NCI-H1105 treated with DMSO at 0.1 percent for 48 hours (cell line): ENCODE results near the gene TMA7.
A peak's percentile ranks its signal among the peaks of the same experiment; 100 is the strongest.
"Not testable (repeated sequence)": the region's sequence is repeated elsewhere in the genome, so short reads cannot be mapped to it uniquely, and the experiment has no call there.

ENCODE experiments used
- DNase-seq: peaks from one replicate; lab custom pipeline; 2025; lab: John Stamatoyannopoulos, UW

TMA7 gene

GRCh38 chr3:48468329-48468731 is 28.3 kb downstream of the TMA7 start:
- DNase-seq: no peak

DNA sequence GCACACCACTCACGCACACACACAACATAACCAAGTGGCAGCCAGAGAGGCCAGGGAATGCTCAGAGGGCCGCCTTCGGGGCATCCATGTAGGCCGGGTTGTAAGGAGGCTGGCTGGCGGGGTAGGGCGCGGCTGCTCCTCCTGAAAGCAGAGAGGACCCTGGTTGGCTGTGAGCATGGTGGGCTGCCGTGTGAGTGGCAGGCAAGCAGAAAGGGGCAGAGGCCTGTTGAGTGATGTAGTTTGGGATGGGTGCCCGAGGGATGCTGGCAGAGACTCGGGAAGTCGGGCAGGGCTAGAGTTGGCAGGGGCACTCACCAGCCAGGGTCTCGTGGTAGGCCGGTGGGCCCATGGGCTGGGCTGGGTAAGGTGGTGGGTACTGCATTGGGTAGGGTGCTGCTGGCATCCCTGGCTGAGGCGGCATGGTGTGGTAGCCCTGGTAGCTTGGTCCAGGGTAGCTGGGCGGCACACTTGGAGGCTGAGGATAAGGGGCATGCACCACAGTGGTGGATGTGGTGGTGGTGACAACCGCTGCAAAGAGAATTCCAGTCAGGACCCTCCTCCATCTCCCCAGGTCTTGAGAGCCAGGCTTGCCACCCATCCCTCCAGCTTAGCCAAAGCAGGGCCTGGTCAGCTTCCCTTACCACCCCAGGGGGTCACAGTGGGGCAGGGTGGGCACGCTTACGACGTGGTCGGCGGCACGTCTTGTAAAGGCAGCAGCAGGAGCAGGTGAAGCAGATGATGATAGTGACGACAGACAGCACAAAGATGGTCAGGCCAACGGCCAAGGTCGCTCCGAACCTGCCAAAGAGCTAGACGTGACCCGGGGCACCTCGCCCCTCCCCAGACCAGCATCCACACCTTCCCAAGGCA is 29.2 kb downstream of the TMA7 start:
- no peak for DNase-seq

DNA sequence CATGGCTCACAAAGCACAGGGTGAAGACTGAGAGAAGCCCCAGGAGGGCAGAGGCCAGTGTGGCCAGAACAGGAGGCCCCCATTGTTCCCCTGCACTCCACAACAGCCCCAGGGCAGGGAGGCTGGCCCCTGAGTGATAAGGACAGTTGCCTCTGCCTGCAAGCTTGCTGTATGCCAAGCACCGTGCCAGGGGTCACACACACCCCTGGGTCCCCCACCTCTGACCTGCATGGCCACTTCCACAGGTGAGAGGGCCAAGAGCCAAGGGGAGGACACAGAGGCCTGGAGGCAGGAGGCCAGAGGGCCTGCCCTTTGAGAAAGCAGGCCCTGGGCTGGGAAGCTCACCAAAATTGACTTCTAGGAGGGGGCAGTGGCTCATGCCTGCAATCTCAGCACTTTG is 30.2 kb downstream of the TMA7 start:
- no peak for DNase-seq

DNA sequence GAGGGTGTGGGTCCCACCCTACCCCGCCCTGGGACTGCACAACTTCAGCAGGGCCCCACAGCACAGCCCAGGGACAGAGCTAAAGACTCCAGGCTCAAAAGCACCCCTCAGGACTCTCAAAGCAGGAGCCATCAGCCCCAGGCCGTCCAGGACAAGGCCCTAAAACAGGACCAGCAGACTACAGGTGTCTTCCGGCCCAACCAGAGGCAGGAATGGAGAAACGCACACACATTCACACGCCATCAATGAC is 32.5 kb downstream of the TMA7 start:
- no peak for DNase-seq

GRCh38 chr3:48472923-48473616 is 33.0 kb downstream of the TMA7 start:
- DNase-seq: peak; percentile 53

DNA sequence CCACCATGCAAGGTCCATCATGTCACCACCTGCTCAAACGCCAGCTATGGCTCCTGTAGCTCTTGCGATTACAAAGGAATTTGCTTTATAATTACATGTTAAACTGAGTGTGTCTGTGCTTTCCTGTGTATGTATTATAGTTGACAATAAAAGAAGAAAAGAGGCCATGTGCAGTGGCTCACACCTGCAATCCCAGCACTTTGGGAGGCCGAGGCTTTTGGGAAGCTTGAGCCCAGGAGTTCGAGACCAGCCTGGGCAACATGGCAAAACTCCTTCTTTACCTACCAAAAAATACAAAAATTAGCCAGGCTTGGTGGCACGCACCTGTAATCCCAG is 33.5 kb downstream of the TMA7 start:
- DNase-seq: peak; percentile 0

- not testable (repeated sequence) for DNase-seq
Observed at GRCh38 chr3:48474031-48474430, 34.0 kb downstream of the TMA7 start.

DNA sequence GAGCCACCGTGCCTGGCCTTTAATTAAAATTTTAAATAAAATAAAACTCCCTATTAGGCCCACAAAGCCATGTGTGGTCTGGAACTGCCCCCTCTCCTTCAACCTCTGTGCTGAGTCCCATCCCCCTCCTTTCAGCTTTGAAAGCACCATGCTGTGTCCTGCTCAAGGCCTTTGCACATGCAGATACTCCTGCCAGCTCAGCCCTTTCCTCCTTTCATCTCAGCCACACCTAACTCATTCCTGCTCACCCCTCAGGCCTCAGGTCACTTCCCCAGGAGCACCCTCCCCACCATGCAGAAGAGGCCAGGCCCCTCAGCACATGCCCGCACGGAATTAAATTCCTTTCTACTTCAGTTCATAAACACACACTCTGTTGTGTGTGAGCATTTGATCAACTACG is 34.6 kb downstream of the TMA7 start:
- DNase-seq: no peak

DNA sequence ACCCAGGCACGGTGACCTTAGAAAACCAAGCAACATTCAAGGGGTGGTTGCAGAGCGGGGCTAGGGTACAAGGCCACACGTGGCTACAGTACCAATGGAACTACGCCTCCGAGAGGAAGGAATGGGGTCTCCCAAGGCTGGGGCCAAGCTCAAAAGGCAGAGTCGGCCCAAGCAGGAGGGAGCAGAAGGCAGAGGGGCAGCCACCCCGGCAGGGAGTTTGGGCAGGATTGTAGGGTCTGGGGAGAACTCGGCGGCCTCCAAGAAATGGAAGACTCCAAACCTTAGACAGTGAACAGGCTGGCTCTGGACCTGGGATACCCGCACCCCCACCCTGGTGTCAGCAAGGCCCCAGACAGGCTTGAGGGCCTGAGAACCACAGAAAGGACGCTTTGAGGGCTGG is 35.1 kb downstream of the TMA7 start:
- DNase-seq: no peak

DNA sequence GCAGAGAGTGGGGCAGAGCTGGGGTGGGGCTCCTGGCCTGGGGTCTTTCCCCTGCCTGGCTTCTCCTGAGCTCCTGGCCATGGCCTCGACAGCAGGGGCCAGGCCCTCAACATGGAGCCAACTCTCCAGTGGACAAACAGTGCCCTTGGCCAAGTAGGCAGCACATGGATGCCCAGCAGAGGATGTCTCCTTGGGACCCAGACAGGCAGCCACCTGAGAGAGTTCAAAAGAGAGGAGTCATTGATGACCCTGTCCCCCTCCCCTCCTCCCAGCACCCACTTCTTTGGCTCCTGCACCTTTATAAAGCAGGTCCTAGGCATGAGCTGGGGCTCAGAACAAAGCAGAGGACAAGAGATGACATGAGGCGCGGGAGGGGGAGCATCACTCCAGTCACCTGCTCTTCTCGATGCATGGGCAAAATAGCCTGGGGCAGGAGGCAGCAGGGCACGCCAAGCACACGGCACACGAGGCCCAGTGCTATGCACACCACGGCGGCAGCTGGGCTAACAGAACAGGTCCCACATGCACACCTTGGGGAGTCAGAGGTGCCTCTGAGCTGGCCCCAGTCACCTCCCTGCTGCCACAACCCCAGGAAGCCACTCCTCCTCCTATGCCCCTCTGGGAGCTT is 36.5 kb downstream of the TMA7 start:
- DNase-seq: no peak

- no peak for DNase-seq
Observed at GRCh38 chr3:48477959-48478520, 38.0 kb downstream of the TMA7 start.

- no peak for DNase-seq
Observed at GRCh38 chr3:48478626-48479555, 38.8 kb downstream of the TMA7 start.

DNA sequence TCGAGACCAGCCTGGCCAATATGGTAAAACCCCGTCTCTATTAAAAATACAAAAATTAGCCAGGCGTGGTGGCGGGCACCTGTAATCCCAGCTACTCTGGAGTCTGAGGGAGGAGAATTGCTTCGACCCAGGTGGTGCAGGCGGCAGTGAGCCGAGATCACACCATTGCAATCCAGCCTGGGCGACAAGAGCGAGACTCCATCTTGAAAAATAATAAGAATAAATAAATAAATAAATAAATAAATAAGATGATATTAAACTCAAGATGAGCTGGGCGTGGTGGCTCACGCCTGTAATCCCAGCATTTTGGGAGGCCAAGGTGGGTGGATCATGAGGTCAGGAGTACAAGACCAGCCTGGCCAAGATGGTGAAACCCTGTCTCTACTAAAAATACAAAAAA is 40.8 kb downstream of the TMA7 start:
- DNase-seq: not testable (repeated sequence)

GRCh38 chr3:48482822-48483221 is 42.8 kb downstream of the TMA7 start:
- DNase-seq: not testable (repeated sequence)

- no peak for DNase-seq
Observed at GRCh38 chr3:48486952-48487351, 46.9 kb downstream of the TMA7 start.

- DNase-seq: no peak
Observed at GRCh38 chr3:48492461-48493202, 52.6 kb downstream of the TMA7 start.

- no peak for DNase-seq
Observed at GRCh38 chr3:48493203-48493501, 53.1 kb downstream of the TMA7 start.
